ENCODE measurements around the gene SORBS2. TPM values are rescaled to one million over a fixed set of nuclear protein-coding genes. Genes with fewer than 3 reads are reported as not detected.

The SORBS2 gene
- total RNA-seq, 2 donors from 2014 or later, result 28.0 to 77.4 TPM

GRCh38 chr4:185662030-185662778 is 149.8 kb downstream of the SORBS2 start:
- intact Hi-C loops (cut with DNase I), result no loop called here

GRCh38 chr4:185660340-185660739 is 151.7 kb downstream of the SORBS2 start:
- no peaks in the 10 kb centered on the region for H3K4me1 ChIP-seq
- H3K9me3 ChIP-seq, result no peaks in the 10 kb centered on the region
- H3K4me3 ChIP-seq, result no peak overlapping the region
- DNase-seq, result no peak
- H3K27ac ChIP-seq, result no peak overlapping the region
- no peak overlapping the region for H3K9ac ChIP-seq (ENCODE audit: low read depth in 2 of 2, low read length in 2 of 2)
- no peaks in the 10 kb centered on the region for H3K36me3 ChIP-seq
- intact Hi-C loops (cut with DNase I), result no loop called here
- no peaks in the 10 kb centered on the region for H3K27me3 ChIP-seq
- no peak for TF ChIP-seq CTCF (IDR thresholded peaks at IDR 0.05)

More at GRCh38 chr4:185662030-185662778, 149.8 kb downstream of the SORBS2 start:
- no peak overlapping the region for H3K4me3 ChIP-seq
- no peak overlapping the region for H3K27ac ChIP-seq
- no peak for DNase-seq
- H3K36me3 ChIP-seq, result no peaks in the 10 kb centered on the region
- no peak overlapping the region for H3K9ac ChIP-seq (ENCODE audit: low read depth in 2 of 2, low read length in 2 of 2)
- TF ChIP-seq CTCF (IDR thresholded peaks at IDR 0.05), result no peak
- no peaks in the 10 kb centered on the region for H3K4me1 ChIP-seq
- no peaks in the 10 kb centered on the region for H3K27me3 ChIP-seq
- no peaks in the 10 kb centered on the region for H3K9me3 ChIP-seq

- DNase-seq, result no peak
- Histone ChIP-seq H3K27me3 (no peaks in the 10 kb centered on the region), H3K9me3 (no peaks in the 10 kb centered on the region), H3K4me1 (no peaks in the 10 kb centered on the region), H3K4me3 (no peak overlapping the region), H3K36me3 (no peaks in the 10 kb centered on the region), H3K9ac (ENCODE audit: low read depth in 2 of 2, low read length in 2 of 2) (no peak overlapping the region), H3K27ac (peak overlapping the region; percentile 13)
- intact Hi-C loops (cut with DNase I), result no loop called here
- no peak for TF ChIP-seq CTCF (IDR thresholded peaks at IDR 0.05)
Observed at GRCh38 chr4:185657699-185658098, 154.3 kb downstream of the SORBS2 start.

GRCh38 chr4:185657183-185657582 is 154.8 kb downstream of the SORBS2 start:
- H3K4me3 ChIP-seq, result no peak overlapping the region
- H3K27ac ChIP-seq, result peak overlapping the region; percentile 13
- no peaks in the 10 kb centered on the region for H3K4me1 ChIP-seq
- DNase-seq, result no peak
- H3K27me3 ChIP-seq, result no peaks in the 10 kb centered on the region
- H3K36me3 ChIP-seq, result no peaks in the 10 kb centered on the region
- no peaks in the 10 kb centered on the region for H3K9me3 ChIP-seq
- no peak for TF ChIP-seq CTCF (IDR thresholded peaks at IDR 0.05)
- intact Hi-C loops (cut with DNase I), result no loop called here
- no peak overlapping the region for H3K9ac ChIP-seq (ENCODE audit: low read depth in 2 of 2, low read length in 2 of 2)

- Histone ChIP-seq H3K9me3 (no peaks in the 10 kb centered on the region), H3K27ac (peak overlapping the region; percentile 13), H3K9ac (ENCODE audit: low read depth in 2 of 2, low read length in 2 of 2) (peak overlapping the region in 1 of 2 donors; percentile 8), H3K27me3 (no peaks in the 10 kb centered on the region), H3K36me3 (no peaks in the 10 kb centered on the region), H3K4me3 (peak overlapping the region; percentile 19), H3K4me1 (no peaks in the 10 kb centered on the region)
- intact Hi-C loops (cut with DNase I), result no loop called here
- no peak for TF ChIP-seq CTCF (IDR thresholded peaks at IDR 0.05)
- no peak for DNase-seq
Observed at GRCh38 chr4:185656467-185656931, 155.5 kb downstream of the SORBS2 start.
